HG03196 (cell line): ENCODE data around the gene ATP2B2.

ENCODE experiments used
- ATAC-seq: cut with Tn5 transposase; IDR thresholded peaks from one replicate; pipeline ENCODE4 v1.9.1; 2021; ENCODE audit not compliant: unreplicated experiment

Gene ATP2B2

DNA sequence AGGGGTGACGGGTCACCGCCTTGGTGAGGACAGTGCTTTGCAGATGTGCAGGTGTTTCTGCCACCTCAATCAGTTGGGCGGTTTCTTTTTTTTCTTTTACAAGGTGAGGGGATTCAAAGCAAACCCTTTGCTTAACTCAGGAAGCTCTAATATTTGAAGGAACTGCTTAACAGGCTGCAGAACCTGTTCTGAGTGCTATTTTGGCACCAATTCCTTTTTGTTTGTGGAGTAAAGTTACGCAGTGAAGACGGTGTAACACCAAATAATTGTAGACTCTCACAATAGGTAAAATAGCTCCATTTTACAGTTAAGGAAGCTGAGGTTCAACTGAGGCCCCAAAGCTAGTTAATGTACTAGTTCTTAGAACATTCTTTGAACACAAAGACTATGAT, 219.3 kb downstream of the ATP2B2 start:
- no peak for ATAC-seq

- no peak for ATAC-seq
Observed at GRCh38 chr3:10285272-10286132, 219.9 kb downstream of the ATP2B2 start.

DNA sequence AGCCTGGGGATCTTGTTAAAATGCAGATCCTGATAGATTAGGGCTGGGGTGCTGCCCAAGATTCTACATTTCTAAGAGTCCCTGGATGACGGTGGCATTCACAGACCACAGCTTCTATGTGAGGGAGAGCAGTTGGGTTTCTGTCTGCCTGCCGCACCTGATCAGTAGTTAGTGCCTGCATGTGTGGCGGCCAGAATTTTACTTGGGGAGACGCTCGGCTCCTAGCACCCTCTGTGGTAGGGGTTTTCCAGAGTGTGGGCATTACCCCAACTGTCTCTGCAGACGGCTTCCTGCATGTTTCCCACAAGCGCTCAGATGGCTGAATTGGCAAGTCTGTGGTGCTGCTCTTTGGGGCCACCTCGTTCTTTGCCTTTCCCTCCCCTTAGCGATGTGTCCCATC, 220.9 kb downstream of the ATP2B2 start:
- no peak for ATAC-seq

DNA sequence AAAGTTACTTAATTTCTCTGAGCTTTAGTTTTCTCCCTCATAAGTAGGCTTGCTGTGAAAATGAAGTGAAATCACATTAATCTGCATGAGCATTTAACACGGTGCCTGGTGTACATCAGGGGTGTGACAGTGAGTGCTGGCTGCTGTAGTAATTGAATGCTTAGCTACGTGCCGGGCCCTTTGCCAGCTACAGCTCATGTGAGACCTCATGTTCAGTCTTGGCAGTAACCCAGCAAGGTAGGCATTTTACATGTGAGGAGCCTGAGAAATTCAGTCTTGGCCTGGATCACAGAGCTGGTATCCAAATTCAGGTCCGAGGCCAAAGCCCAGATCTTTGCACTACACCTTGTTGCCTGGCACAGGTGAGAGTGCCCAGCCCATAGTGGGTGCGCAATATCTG, 221.7 kb downstream of the ATP2B2 start:
- ATAC-seq: no peak

GRCh38 chr3:10281951-10282350, 223.4 kb downstream of the ATP2B2 start:
- ATAC-seq: no peak

GRCh38 chr3:10280571-10280970, 224.8 kb downstream of the ATP2B2 start:
- ATAC-seq: no peak

- ATAC-seq: no peak
Observed at GRCh38 chr3:10280177-10280529, 225.2 kb downstream of the ATP2B2 start.

DNA sequence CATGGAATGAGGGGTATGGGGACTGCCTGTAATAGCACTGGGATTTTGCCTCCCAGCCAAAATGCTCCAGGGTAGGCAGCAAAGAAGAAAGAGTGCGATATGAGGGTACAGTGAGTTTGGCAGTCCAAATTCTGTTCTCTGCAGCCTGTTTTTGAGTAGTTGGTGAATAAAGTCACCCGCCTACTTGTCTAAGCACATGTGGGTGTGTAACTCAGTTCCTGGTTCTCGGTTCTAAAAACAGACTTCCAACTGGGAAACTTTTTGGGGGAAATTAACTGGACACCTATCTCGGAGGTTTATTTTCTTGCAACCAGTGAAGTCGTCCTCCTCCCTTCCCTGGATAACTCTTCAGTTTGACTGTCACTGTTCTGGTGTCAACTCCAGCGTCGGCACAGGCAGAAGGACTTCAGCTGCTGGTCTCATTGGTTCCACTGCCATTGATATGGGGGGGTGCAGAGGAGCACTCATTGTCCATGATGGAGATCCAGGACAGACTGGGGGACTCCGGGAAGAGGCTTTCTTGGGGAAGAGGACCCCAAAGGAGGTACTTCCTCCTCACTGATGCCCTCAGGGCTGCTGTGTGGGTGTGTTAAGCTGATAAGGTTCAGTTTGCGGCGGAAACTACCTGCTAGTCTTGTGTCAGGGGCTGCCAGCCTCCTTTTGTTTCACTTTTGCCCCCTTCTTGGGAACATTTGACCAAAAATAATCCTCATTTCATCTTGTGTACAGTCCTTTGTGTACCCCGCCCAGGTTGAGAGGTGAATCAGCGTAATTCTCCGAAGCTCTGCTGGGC, 225.8 kb downstream of the ATP2B2 start:
- no peak for ATAC-seq

- ATAC-seq: no peak
Observed at GRCh38 chr3:10278501-10278900, 226.9 kb downstream of the ATP2B2 start.

- ATAC-seq: no peak
Observed at GRCh38 chr3:10277115-10277625, 228.2 kb downstream of the ATP2B2 start.

- no peak for ATAC-seq
Observed at GRCh38 chr3:10274601-10275000, 230.8 kb downstream of the ATP2B2 start.
